ENCODE data around the gene CEBPE. TPM values are rescaled to one million over a fixed set of nuclear protein-coding genes. Genes with fewer than 3 reads are reported as not detected.

The CEBPE gene
- not detected in 2 replicates for total RNA-seq (2021)
- not detected for Bru-seq, nascent RNA
- not detected for BruChase-seq, experiment 1, labeled RNA remaining after a 2-hour chase
- BruChase-seq, experiment 2, labeled RNA remaining after a 6-hour chase, result not detected
- long read RNA-seq, result 0 reads

DNA sequence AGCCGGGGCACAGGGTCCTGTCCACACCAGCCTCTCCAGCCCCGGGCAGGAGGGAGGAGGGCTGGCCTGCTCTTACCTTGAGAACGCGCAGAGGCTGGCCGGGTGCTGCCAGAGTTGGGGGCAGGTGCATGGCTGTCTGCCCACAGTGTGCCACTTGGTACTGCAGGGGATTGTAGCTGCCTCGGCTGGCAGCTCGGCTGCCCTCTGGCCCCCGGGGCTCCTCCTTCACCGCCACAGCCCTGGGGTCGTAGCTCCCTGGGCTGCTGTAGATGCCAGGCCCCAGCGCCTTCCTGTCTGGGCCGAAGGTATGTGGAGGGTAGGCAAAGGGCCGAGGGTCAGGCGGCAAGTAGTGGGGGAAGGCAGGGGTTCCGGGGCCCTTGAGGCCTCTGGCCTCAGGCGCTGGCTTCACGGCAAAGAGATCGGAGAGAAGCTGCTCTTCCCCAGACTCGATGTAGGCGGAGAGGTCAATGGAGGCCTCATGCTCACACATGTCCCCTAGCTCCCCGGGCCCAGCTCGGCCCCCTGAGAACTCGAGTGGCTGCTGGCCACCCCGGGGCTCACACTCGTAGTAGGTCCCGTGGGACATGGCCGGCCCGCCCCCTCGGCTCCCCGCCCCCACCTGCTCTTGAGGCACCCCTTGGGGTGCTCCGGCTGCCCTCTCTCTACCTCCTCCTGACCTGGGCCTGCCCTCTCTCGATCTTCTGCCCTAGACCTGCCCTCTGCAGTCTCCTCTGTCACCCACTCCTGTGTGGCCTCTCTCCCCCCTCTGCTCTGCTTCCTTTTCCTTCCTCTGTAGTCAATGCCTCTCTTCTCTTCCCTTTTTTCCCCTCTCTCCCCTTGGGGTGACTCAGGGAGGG, at the start of gene CEBPE:
Gene CEBPE, minus strand, starts transcription at position 750 of the 857 bp plus-strand sequence. Its CDS starts 164 bp downstream, at position 586.
- Histone ChIP-seq H3K4me3 (no peak within 1 kb of the TSS), H3K4me2 (no peak within 1 kb of the TSS), H4K20me1 (ENCODE audit: insufficient read depth) (no peaks in the 10 kb centered on the region), H3K9me2 (ENCODE audit: insufficient read depth) (no peaks in the 10 kb centered on the region), H3K36me3 (ENCODE audit: low read depth) (no peaks in the 10 kb centered on the region), H3K9me3 (ENCODE audit: insufficient read depth, low read depth) (no peaks in the 10 kb centered on the region), H2AFZ (no peak within 1 kb of the TSS), H3K4me1 (replicated peaks; ENCODE audit: insufficient read depth) (peaks cover 26% of the 10 kb centered on the region), H3K27me3 (ENCODE audit: insufficient read depth, low read depth) (no peaks in the 10 kb centered on the region), H3K27ac (no peak within 1 kb of the TSS), H3F3A (ENCODE audit: insufficient read depth, low read depth) (peaks cover 18% of the 10 kb centered on the region; the same call in 1 of the 2 replicates), H3K79me2 (ENCODE audit: low read depth) (no peaks in the 10 kb centered on the region)
- TF ChIP-seq EZH2 (IDR thresholded peaks at IDR 0.05; ENCODE audit: low read depth), result no peak
- TF ChIP-seq, protein P1, sequence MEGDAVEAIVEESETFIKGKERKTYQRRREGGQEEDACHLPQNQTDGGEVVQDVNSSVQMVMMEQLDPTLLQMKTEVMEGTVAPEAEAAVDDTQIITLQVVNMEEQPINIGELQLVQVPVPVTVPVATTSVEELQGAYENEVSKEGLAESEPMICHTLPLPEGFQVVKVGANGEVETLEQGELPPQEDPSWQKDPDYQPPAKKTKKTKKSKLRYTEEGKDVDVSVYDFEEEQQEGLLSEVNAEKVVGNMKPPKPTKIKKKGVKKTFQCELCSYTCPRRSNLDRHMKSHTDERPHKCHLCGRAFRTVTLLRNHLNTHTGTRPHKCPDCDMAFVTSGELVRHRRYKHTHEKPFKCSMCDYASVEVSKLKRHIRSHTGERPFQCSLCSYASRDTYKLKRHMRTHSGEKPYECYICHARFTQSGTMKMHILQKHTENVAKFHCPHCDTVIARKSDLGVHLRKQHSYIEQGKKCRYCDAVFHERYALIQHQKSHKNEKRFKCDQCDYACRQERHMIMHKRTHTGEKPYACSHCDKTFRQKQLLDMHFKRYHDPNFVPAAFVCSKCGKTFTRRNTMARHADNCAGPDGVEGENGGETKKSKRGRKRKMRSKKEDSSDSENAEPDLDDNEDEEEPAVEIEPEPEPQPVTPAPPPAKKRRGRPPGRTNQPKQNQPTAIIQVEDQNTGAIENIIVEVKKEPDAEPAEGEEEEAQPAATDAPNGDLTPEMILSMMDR (conservative IDR thresholded peaks at IDR 0.05), result no peak
- CTCF ChIA-PET, result interaction anchor here (0.6 kb wide), 1 partner anchor 175 kb away, joined by 5 read pairs; no protein-coding TSS in a partner anchor
- intact Hi-C loops (cut with micrococcal nuclease; ENCODE audit: unreplicated experiment), result no loop called here
- no TSS peak for BruUV-seq (replicated peaks)
- no peak for DNase-seq
- POLR2A ChIA-PET (ENCODE audit: unreplicated experiment), result no interaction called here

DNA sequence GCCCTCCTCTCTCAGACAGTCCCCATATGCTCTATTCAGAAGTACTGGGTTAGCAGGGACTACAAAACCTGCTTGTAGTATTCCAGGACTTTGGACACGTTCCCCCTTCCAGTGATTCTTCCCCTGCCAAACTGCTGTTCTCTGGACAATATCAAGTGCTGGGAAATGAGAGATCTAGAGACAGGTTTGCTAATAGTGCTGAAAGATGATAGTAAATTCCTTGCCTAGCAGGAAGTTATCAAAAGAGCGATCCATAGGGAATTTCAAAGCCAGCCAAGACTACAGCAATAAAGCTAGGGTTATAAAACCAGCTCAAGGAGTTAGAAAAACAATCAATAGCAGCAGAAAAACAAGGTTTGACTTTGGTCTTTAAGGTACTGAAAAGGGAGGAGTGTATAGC, 49.2 kb upstream of the CEBPE start:
- Histone ChIP-seq H4K20me1 (ENCODE audit: insufficient read depth) (no peaks in the 10 kb centered on the region), H3F3A (ENCODE audit: insufficient read depth, low read depth) (no peaks in the 10 kb centered on the region), H3K4me1 (replicated peaks; ENCODE audit: insufficient read depth) (0 out of 2 replicates have a peak, but pooled peaks cover 5% of the 10 kb centered on the region), H3K4me2 (no peak overlapping the region), H3K79me2 (ENCODE audit: low read depth) (no peaks in the 10 kb centered on the region), H2AFZ (no peak overlapping the region), H3K9me2 (ENCODE audit: insufficient read depth) (no peaks in the 10 kb centered on the region), H3K27ac (no peak overlapping the region), H3K4me3 (no peak overlapping the region), H3K9me3 (ENCODE audit: insufficient read depth, low read depth) (no peaks in the 10 kb centered on the region), H3K27me3 (ENCODE audit: insufficient read depth, low read depth) (no peaks in the 10 kb centered on the region), H3K36me3 (ENCODE audit: low read depth) (no peaks in the 10 kb centered on the region)
- intact Hi-C loops (cut with micrococcal nuclease; ENCODE audit: unreplicated experiment), result no loop called here
- CTCF ChIA-PET, result no interaction called here
- BruUV-seq (replicated peaks), result no TSS peak
- no peak for TF ChIP-seq EZH2 (IDR thresholded peaks at IDR 0.05; ENCODE audit: low read depth)
- TF ChIP-seq, protein P1 (conservative IDR thresholded peaks at IDR 0.05), result no peak
- DNase-seq, result no peak
- POLR2A ChIA-PET (ENCODE audit: unreplicated experiment), result no interaction called here

DNA sequence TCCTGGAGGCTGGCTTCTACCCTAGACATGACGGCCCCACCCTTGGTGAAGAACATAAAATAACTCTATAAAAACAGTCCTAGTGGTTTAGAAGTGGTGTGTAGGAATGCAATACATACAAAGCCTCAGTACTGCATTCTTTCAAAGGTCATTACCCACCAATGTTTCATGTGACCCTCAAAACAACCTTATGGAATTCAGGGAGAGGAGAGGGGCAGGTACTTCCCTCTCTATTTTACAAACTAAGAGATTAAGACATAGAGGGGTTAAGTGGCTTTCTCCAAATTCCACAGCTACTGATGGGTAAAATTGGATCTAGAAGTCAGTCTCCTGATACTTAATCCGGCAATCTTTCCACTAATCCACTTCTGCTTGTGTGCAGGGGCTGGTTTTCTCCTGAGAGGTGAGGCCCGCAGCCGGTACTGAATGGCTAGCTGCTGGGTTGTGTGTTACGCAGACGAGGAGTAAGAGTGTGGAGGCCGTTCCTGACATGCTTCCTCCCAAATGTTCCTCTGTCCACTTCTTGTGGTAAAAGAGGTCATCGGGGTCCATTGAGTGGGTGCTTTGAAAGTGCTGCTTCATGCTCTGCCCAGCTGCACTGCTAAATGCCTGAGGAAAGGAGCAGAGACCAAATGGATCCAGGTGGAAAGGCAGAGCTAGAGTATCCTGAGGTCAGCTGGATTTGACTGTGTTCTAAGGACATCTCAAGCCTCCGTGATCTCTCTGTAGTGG, 48.2 kb upstream of the CEBPE start:
- Histone ChIP-seq H3K9me3 (ENCODE audit: insufficient read depth, low read depth) (no peaks in the 10 kb centered on the region), H3K9me2 (ENCODE audit: insufficient read depth) (no peaks in the 10 kb centered on the region), H4K20me1 (ENCODE audit: insufficient read depth) (no peaks in the 10 kb centered on the region), H3K27me3 (ENCODE audit: insufficient read depth, low read depth) (no peaks in the 10 kb centered on the region), H3K4me3 (no peak overlapping the region), H3K36me3 (ENCODE audit: low read depth) (no peaks in the 10 kb centered on the region), H3K27ac (no peak overlapping the region), H3K79me2 (ENCODE audit: low read depth) (no peaks in the 10 kb centered on the region), H3K4me1 (replicated peaks; ENCODE audit: insufficient read depth) (0 out of 2 replicates have a peak, but pooled peaks cover 5% of the 10 kb centered on the region), H3F3A (ENCODE audit: insufficient read depth, low read depth) (no peaks in the 10 kb centered on the region), H3K4me2 (no peak overlapping the region), H2AFZ (no peak overlapping the region)
- intact Hi-C loops (cut with micrococcal nuclease; ENCODE audit: unreplicated experiment), result no loop called here
- no peak for DNase-seq
- ChIA-PET CTCF (no interaction called here), POLR2A (ENCODE audit: unreplicated experiment) (no interaction called here)
- TF ChIP-seq, protein P1 (conservative IDR thresholded peaks at IDR 0.05), result no peak
- no peak for TF ChIP-seq EZH2 (IDR thresholded peaks at IDR 0.05; ENCODE audit: low read depth)
- BruUV-seq (replicated peaks), result no TSS peak
